K562 (cell line): ENCODE results near the gene CEMP1. TPM values are rescaled to one million over a fixed set of nuclear protein-coding genes. Genes with fewer than 3 reads are reported as not detected.

Experiments
- ATAC-seq: fragments of 200-7000 bp; cut with Tn5 transposase; 3 replicates; pipeline ENCODE4 v1.9.1; 2020; ENCODE audit warnings: moderate library complexity
- BruUV-seq: library from RNA; stranded (reverse); fragments of 400-500 nt; replicated peaks from 2 replicates; lab custom pipeline; 2021; lab: Mats Ljungman, UMichigan
- CTCF ChIA-PET: fragments of 300-600 bp; formaldehyde crosslinking; extraction: SDS; loops from one replicate; lab custom pipeline; 2021; ENCODE audit warnings: low intra/inter-chr PET ratio; lab: Yijun Ruan, JAX
- POLR2A ChIA-PET: fragments of 300-600, 350-650 bp; sonication (Branson Sonifier 250); formaldehyde crosslinking; extraction: SDS; loops from one replicate; lab custom pipeline; 2021; ENCODE audit warnings: antibody characterized with exemption, inconsistent platforms; lab: Yijun Ruan, JAX
- DNase-seq, 4 experiments: peaks; one replicate each; pipeline versions ENCODE4 v3.0.0 to v3.0.0-alpha.2; 2011 to 2018; ENCODE audit warnings: low spot score in 3 of 4, mixed read lengths in 3 of 4; ENCODE audit errors: extremely low read depth in 1 of 4
- FAIRE-seq: peaks from 2 replicates; lab custom pipeline; 2011; peaks lifted over from hg19 to GRCh38; lab: Jason Lieb, UNC
- H2AFZ ChIP-seq: 2 replicates; pipeline ENCODE4 v1.6.0; 2011; ENCODE audit warnings: low read depth, low read length, control low read depth, inconsistent platforms
- H3K27ac ChIP-seq: fragments of 200-600 bp; 3 replicates; pipeline ENCODE4 v1.8.0; 2011; ENCODE audit warnings: low read depth, mild to moderate bottlenecking, control low read depth, inconsistent platforms, low read length, moderate library complexity, mixed read lengths; ENCODE audit errors: extremely low read depth
- H3K27me3 ChIP-seq, 2 experiments: fragments of 300-600 bp in 1 of 2; 2 replicates in 1 of 2; 3 replicates in 1 of 2; pipeline versions ENCODE4 v1.6.0 to v1.8.0; 2011; ENCODE audit warnings: inconsistent platforms in 2 of 2, low read length in 2 of 2, mild to moderate bottlenecking in 1 of 2, mixed read lengths in 1 of 2, moderate library complexity in 1 of 2; ENCODE audit not compliant: control insufficient read depth in 2 of 2, insufficient read depth in 2 of 2
- H3K36me3 ChIP-seq: fragments of 300-600 bp; 3 replicates; pipeline ENCODE4 v1.8.0; 2011; ENCODE audit warnings: mild to moderate bottlenecking, low read length, inconsistent platforms; ENCODE audit not compliant: control insufficient read depth, insufficient read depth
- H3K4me1 ChIP-seq, 2 experiments: fragments of 200-600 bp in 1 of 2; replicated peaks in 1 of 2; 2 replicates in 1 of 2; 3 replicates in 1 of 2; pipeline versions ENCODE4 v1.5.1 to v1.8.0; 2011; ENCODE audit warnings: inconsistent platforms in 2 of 2, low read length in 2 of 2, mild to moderate bottlenecking in 1 of 2, mixed read lengths in 1 of 2, moderate library complexity in 1 of 2; ENCODE audit not compliant: control insufficient read depth in 2 of 2, insufficient read depth in 2 of 2
- H3K4me2 ChIP-seq: 2 replicates; pipeline ENCODE4 v1.6.1; 2011; ENCODE audit warnings: low read length, control low read depth, inconsistent platforms, mixed read lengths; ENCODE audit not compliant: insufficient read depth
- H3K4me3 ChIP-seq: fragments of 200-600 bp; sonication (generic), shearing (Covaris generic); 2 replicates; pipeline ENCODE4 v1.5.1; 2016; ENCODE audit warnings: control low read depth, inconsistent platforms
- H3K79me2 ChIP-seq: fragments of 200-600 bp; 3 replicates; pipeline ENCODE4 v1.8.0; 2011; ENCODE audit warnings: low read length, inconsistent platforms; ENCODE audit not compliant: control insufficient read depth, insufficient read depth
- H3K9ac ChIP-seq, 2 experiments: 2 replicates each; pipeline versions ENCODE4 v1.6.0 to v1.6.1; 2011; ENCODE audit warnings: low read depth in 2 of 2, low read length in 2 of 2, control low read depth in 1 of 2, inconsistent platforms in 1 of 2, mild to moderate bottlenecking in 1 of 2, mixed read lengths in 1 of 2; ENCODE audit not compliant: insufficient read depth in 1 of 2
- H3K9me1 ChIP-seq: one replicate; pipeline ENCODE4 v1.6.0; 2011; ENCODE audit warnings: inconsistent platforms, mild to moderate bottlenecking, low read length, moderate library complexity; ENCODE audit not compliant: control insufficient read depth, insufficient read depth
- H3K9me3 ChIP-seq: replicated peaks from 2 replicates; pipeline ENCODE4 v1.5.1; 2011; ENCODE audit warnings: low read depth, low read length, inconsistent platforms; ENCODE audit not compliant: control insufficient read depth, insufficient read depth
- H4K20me1 ChIP-seq: replicated peaks from 2 replicates; pipeline ENCODE4 v1.6.1; 2011; ENCODE audit warnings: low read length, inconsistent platforms, mixed read lengths; ENCODE audit not compliant: control insufficient read depth, insufficient read depth
- CCAR2 ChIP-seq: fragments of 200-400 bp; formaldehyde crosslinking; IDR thresholded peaks from 2 replicates; pipeline ENCODE4 v1.6.1; 2017; ENCODE audit warnings: mild to moderate bottlenecking, low read depth, low read length
- FOXJ2 ChIP-seq: fragments of 200-800 bp; sonication (Bioruptor generic); IDR thresholded peaks from 2 replicates; pipeline ENCODE4 v1.6.1; 2016; ENCODE audit warnings: missing genetic modification characterization, missing compliant biosample characterization
- HES1 ChIP-seq: fragments of 450-650 bp; IDR thresholded peaks from 2 replicates; pipeline ENCODE4 v1.6.1; 2016; ENCODE audit warnings: low read depth, mild to moderate bottlenecking, moderate library complexity
- KAT8 ChIP-seq: fragments of 450-650 bp; IDR thresholded peaks from 2 replicates; pipeline ENCODE4 v1.6.1; 2016; ENCODE audit warnings: low read depth, mild to moderate bottlenecking
- L3MBTL2 ChIP-seq: fragments of 450-650 bp; IDR thresholded peaks from 2 replicates; pipeline ENCODE4 v1.6.1; 2016; ENCODE audit warnings: mild to moderate bottlenecking, moderate library complexity
- MAX ChIP-seq: sonication (generic); formaldehyde crosslinking; IDR thresholded peaks from 2 replicates; pipeline ENCODE4 v1.9.0; 2022; ENCODE audit warnings: mild to moderate bottlenecking, missing genetic modification reagents
- PPARD ChIP-seq: fragments of 250-450 bp; sonication (Bioruptor Pico); IDR thresholded peaks from 2 replicates; pipeline ENCODE4 v1.8.0; 2022; ENCODE audit warnings: inconsistent platforms, mild to moderate bottlenecking, moderate library complexity
- PRMT5 ChIP-seq: sonication (generic); formaldehyde crosslinking; IDR thresholded peaks from 2 replicates; pipeline ENCODE4 v1.5.0; 2020; ENCODE audit warnings: missing genetic modification reagents
- RB1 ChIP-seq: fragments of 450-650 bp; IDR thresholded peaks from 2 replicates; pipeline ENCODE4 v1.6.1; 2017; ENCODE audit warnings: low read depth, mild to moderate bottlenecking
- SNRNP70 ChIP-seq: fragments of 200-400 bp; formaldehyde crosslinking; optimal IDR thresholded peaks from 2 replicates; pipeline ENCODE3; 2017; ENCODE audit warnings: low read depth, low read length
- TFAM ChIP-seq: fragments of 250-450 bp; sonication (Bioruptor Pico); conservative IDR thresholded peaks from 2 replicates; pipeline ENCODE4 v1.5.0; 2021; ENCODE audit warnings: mild to moderate bottlenecking, moderate library complexity
- U2AF2 ChIP-seq: fragments of 200-400 bp; formaldehyde crosslinking; optimal IDR thresholded peaks from 2 replicates; pipeline ENCODE3; 2017; ENCODE audit warnings: low read depth, mild to moderate bottlenecking, low read length
- ZNF134 ChIP-seq: fragments of 250-450 bp; sonication (Bioruptor Pico); conservative IDR thresholded peaks from 2 replicates; pipeline ENCODE4 v1.4.0; 2020
- ZNF184 ChIP-seq: sonication (generic); formaldehyde crosslinking; IDR thresholded peaks from 2 replicates; pipeline ENCODE4 v1.5.0; 2020; ENCODE audit warnings: missing genetic modification reagents
- ZNF23 ChIP-seq: fragments of 250-450 bp; sonication (Bioruptor Pico); IDR thresholded peaks from 2 replicates; pipeline ENCODE4 v1.4.0; 2020; ENCODE audit warnings: mild to moderate bottlenecking
- ZNF263 ChIP-seq: sonication (generic); formaldehyde crosslinking; IDR thresholded peaks from 2 replicates; pipeline ENCODE4 v1.8.0; 2022; ENCODE audit warnings: mild to moderate bottlenecking, missing genetic modification reagents, borderline replicate concordance
- WGBS: fragments of 100-300 bp; shearing (Covaris generic); methylation state at CpG from one replicate; pipeline ENCODE4 v1.1.6; 2016; ENCODE audit warnings: low coverage, mixed read lengths; ENCODE audit not compliant: insufficient coverage; ENCODE audit errors: missing lambda C conversion rate; 5-methylcytosine and 5-hydroxymethylcytosine counted together
- in situ Hi-C: fragments of 300-500 bp; cut with MboI; formaldehyde crosslinking; loops from 4 replicates; pipeline ENCODE4 v1.15.0; 2018; ENCODE audit warnings: inconsistent platforms, mixed read lengths
- intact Hi-C: fragments of 100-400 bp; cut with micrococcal nuclease; formaldehyde crosslinking; loops from 2 replicates; pipeline ENCODE4 v1.14.2; 2022
- polyA plus RNA-seq, 8 experiments: library from polyadenylated mRNA; depleted of rRNA in 4 of 8; stranded (reverse) in 5 of 8; unstranded in 3 of 8; fragments of >200 nt; fragmentation: Nextera tagmentation in 2 of 8; fragmentation: Illumina TruSeq in 1 of 8; extraction: Ambion mirVana in 2 of 8; extraction: Trizol in 1 of 8; gene quantifications; 2 replicates each; pipeline versions ENCODE4 v1.2.1 to v1.2.3, GENCODE V29; 2011 to 2014; ENCODE audit warnings: inconsistent platforms in 1 of 8, missing spikeins in 1 of 8
- total RNA-seq, 7 experiments: library from RNA; depleted of rRNA in 6 of 7; stranded (reverse); fragments of >200 nt in 6 of 7; fragmentation: Illumina TruSeq in 2 of 7; extraction: Trizol in 2 of 7; gene quantifications; 2 replicates each; pipeline versions ENCODE4 v1.2.1 to v1.2.3, GENCODE V29; 2011 to 2021; ENCODE audit warnings: low replicate concordance in 1 of 7

CEMP1 gene
- total and polyA plus RNA-seq, 9 of the 15 experiments (the other 6 are each of a cell fraction or from before 2014, with no cell fraction given), result 0.05 to 0.45 TPM; not detected in 7

GRCh38 chr16:2493605-2494004 is 37.6 kb downstream of the CEMP1 start:
- TF ChIP-seq ZNF263, result peak; percentile 61; the same call in 1 of the 2 replicates
- no peak for TF ChIP-seq SNRNP70
- POLR2A ChIA-PET, result interaction anchor here (0.9 to 2.5 kb wide), 3 partner anchors 8 to 27 kb away, joined by 5 to 10 read pairs (median 7); partner anchors contain the start of gene AMDHD2
- CTCF ChIA-PET, result no interaction called here
- no peak overlapping the region for H3K4me3 ChIP-seq
- peaks cover 6% of the 10 kb centered on the region for H4K20me1 ChIP-seq
- H3K36me3 ChIP-seq, result peaks cover 43% of the 10 kb centered on the region; the same call in 2 of the 3 replicates
- 91% methylated on average over 6 of the region's 6 CpGs for WGBS
- peaks cover 28% of the 10 kb centered on the region for H3K79me2 ChIP-seq
- H3K4me1 ChIP-seq, result peaks cover 17 to 45% of the 10 kb centered on the region in 2 experiments; a peak in 4 of 5 replicates
- H3K9me1 ChIP-seq, result no peaks in the 10 kb centered on the region
- no peaks in the 10 kb centered on the region for H3K9me3 ChIP-seq
- FAIRE-seq (no peak), DNase-seq (no peak), ATAC-seq (no peak)
- no peak overlapping the region for H2AFZ ChIP-seq
- BruUV-seq, result no TSS peak
- no peak overlapping the region for H3K4me2 ChIP-seq
- no peaks in the 10 kb centered on the region for H3K27me3 ChIP-seq
- in situ Hi-C loops, result no loop called here
- no peak overlapping the region for H3K27ac ChIP-seq
- intact Hi-C loops, result no loop called here
- H3K9ac ChIP-seq, result no peak overlapping the region

GRCh38 chr16:2492292-2492691 is 38.9 kb downstream of the CEMP1 start:
- CTCF ChIA-PET, result no interaction called here
- peaks cover 33% of the 10 kb centered on the region; the same call in 2 of the 3 replicates for H3K36me3 ChIP-seq
- H2AFZ ChIP-seq, result no peak overlapping the region
- H4K20me1 ChIP-seq, result peaks cover 6% of the 10 kb centered on the region
- no peak overlapping the region for H3K9ac ChIP-seq
- no peaks in the 10 kb centered on the region for H3K9me3 ChIP-seq
- POLR2A ChIA-PET, result interaction anchor here (0.5 to 2.5 kb wide), 4 partner anchors 9 to 44 kb away, joined by 3 to 10 read pairs (median 3); no protein-coding TSS in a partner anchor
- peaks cover 11 to 43% of the 10 kb centered on the region in 2 experiments; a peak in 4 of 5 replicates for H3K4me1 ChIP-seq
- H3K9me1 ChIP-seq, result no peaks in the 10 kb centered on the region
- H3K4me3 ChIP-seq, result no peak overlapping the region
- peaks cover 29% of the 10 kb centered on the region for H3K79me2 ChIP-seq
- BruUV-seq, result no TSS peak
- no peak for FAIRE-seq
- intact Hi-C loops (no loop called here), in situ Hi-C loops (no loop called here)
- H3K27me3 ChIP-seq, result no peaks in the 10 kb centered on the region
- WGBS, result 91% methylated on average over 13 of the region's 13 CpGs
- no peak for ATAC-seq
- TF ChIP-seq U2AF2 (no peak), MAX (no peak), FOXJ2 (tag) (no peak), KAT8 (no peak), CCAR2 (no peak), RB1 (no peak), L3MBTL2 (no peak), PRMT5 (CRISPR knock-in tag) (no peak), ZNF23 (CRISPR knock-in tag) (no peak), ZNF134 (CRISPR knock-in tag) (no peak), ZNF184 (no peak), HES1 (no peak), TFAM (no peak), PPARD (CRISPR knock-in tag) (no peak)
- no peak overlapping the region for H3K27ac ChIP-seq
- no peak for DNase-seq
- H3K4me2 ChIP-seq, result no peak overlapping the region
